Ishikawa (cell line): ENCODE measurements around the gene MBNL3.

Experiments
- CEBPB ChIP-seq: IDR thresholded peaks from 2 replicates; pipeline ENCODE4 v1.6.1; 2012
- CREB1 ChIP-seq: IDR thresholded peaks from 2 replicates; pipeline ENCODE4 v1.6.1; 2012; ENCODE audit warnings: low read depth
- EGR1 ChIP-seq: IDR thresholded peaks from 2 replicates; pipeline ENCODE4 v1.6.1; 2012
- EP300 ChIP-seq: IDR thresholded peaks from 2 replicates; pipeline ENCODE4 v1.6.1; 2012; ENCODE audit warnings: borderline replicate concordance
- FOXM1 ChIP-seq: IDR thresholded peaks from 2 replicates; pipeline ENCODE4 v1.6.1; 2012; ENCODE audit warnings: low read depth, borderline replicate concordance
- MAX ChIP-seq: IDR thresholded peaks from 2 replicates; pipeline ENCODE4 v1.6.1; 2012
- NFIC ChIP-seq: IDR thresholded peaks from 2 replicates; pipeline ENCODE4 v1.6.1; 2012
- RAD21 ChIP-seq: IDR thresholded peaks from 2 replicates; pipeline ENCODE4 v1.6.1; 2012; ENCODE audit warnings: low read depth
- REST ChIP-seq: IDR thresholded peaks from 2 replicates; pipeline ENCODE4 v1.6.1; 2012; ENCODE audit warnings: low read depth, mild to moderate bottlenecking
- TAF1 ChIP-seq: IDR thresholded peaks from 2 replicates; pipeline ENCODE4 v1.6.1; 2012; ENCODE audit warnings: low read depth, mild to moderate bottlenecking
- TCF12 ChIP-seq: IDR thresholded peaks from 2 replicates; pipeline ENCODE4 v1.6.1; 2012; ENCODE audit warnings: low read depth
- TEAD4 ChIP-seq: IDR thresholded peaks from 2 replicates; pipeline ENCODE4 v1.6.1; 2012
- USF1 ChIP-seq: IDR thresholded peaks from 2 replicates; pipeline ENCODE4 v1.6.1; 2012
- YY1 ChIP-seq: IDR thresholded peaks from 2 replicates; pipeline ENCODE4 v1.6.1; 2012; ENCODE audit warnings: low read depth
- ZBTB7A ChIP-seq: IDR thresholded peaks from 2 replicates; pipeline ENCODE4 v1.6.1; 2012; ENCODE audit warnings: low read depth

MBNL3 gene

GRCh38 chrX:132488819-132489577 is at the start of gene MBNL3:
MBNL3 (minus strand) TSS chrX:132489038; CDS start chrX:132439611, 49,427 bp downstream.
- TF ChIP-seq MAX, result 0 out of 2 replicates have a peak, but pooled peaks have one; percentile 5
- peak; percentile 30; the same call in 1 of the 2 replicates for TF ChIP-seq TAF1
- TF ChIP-seq YY1, result peak; percentile 67
- TF ChIP-seq FOXM1, result no peak

- no peak for TF ChIP-seq TEAD4
Observed at GRCh38 chrX:132533409-132533808, 44.6 kb upstream of the MBNL3 start.

GRCh38 chrX:132532913-132533312 is 44.1 kb upstream of the MBNL3 start:
- TF ChIP-seq YY1 (no peak), EP300 (no peak), RAD21 (no peak), TAF1 (no peak), USF1 (no peak), MAX (no peak), ZBTB7A (no peak), CREB1 (no peak), EGR1 (no peak), CEBPB (no peak), TEAD4 (no peak), FOXM1 (no peak), NFIC (no peak), REST (no peak), TCF12 (no peak)

- no peak for TF ChIP-seq TCF12
- TF ChIP-seq TEAD4, result no peak
Observed at GRCh38 chrX:132532097-132532496, 43.3 kb upstream of the MBNL3 start.

- TF ChIP-seq YY1, result no peak
- no peak for TF ChIP-seq RAD21
- TF ChIP-seq TAF1, result no peak
- TF ChIP-seq FOXM1, result no peak
- no peak for TF ChIP-seq EP300
- no peak for TF ChIP-seq TEAD4
- no peak for TF ChIP-seq NFIC
- TF ChIP-seq CEBPB, result no peak
- TF ChIP-seq EGR1, result no peak
Observed at GRCh38 chrX:132520792-132521191, 32.0 kb upstream of the MBNL3 start.

GRCh38 chrX:132520213-132520612 is 31.4 kb upstream of the MBNL3 start:
- TF ChIP-seq TCF12 (no peak), EP300 (no peak), YY1 (no peak), FOXM1 (no peak), MAX (no peak), TEAD4 (no peak), ZBTB7A (no peak), REST (no peak), USF1 (no peak)
